Measurements from ENCODE around the gene C1QTNF1.

The C1QTNF1 gene

GRCh38 chr17:78986649-78987328 lies 37.2 kb upstream of the C1QTNF1 start:
- TF ChIP-seq GATA3 (IDR thresholded peaks at IDR 0.05; ENCODE audit: low read depth, low read length), result no peak
- no peak for TF ChIP-seq GATA2 (IDR thresholded peaks at IDR 0.05; ENCODE audit: low read depth, low read length)

GRCh38 chr17:78988152-78988551 lies 35.8 kb upstream of the C1QTNF1 start:
- peak; percentile 33; the same call in 1 of the 2 replicates for TF ChIP-seq GATA2 (IDR thresholded peaks at IDR 0.05; ENCODE audit: low read depth, low read length)
- no peak for TF ChIP-seq GATA3 (IDR thresholded peaks at IDR 0.05; ENCODE audit: low read depth, low read length)

GRCh38 chr17:78990349-78991016 lies 33.5 kb upstream of the C1QTNF1 start:
- TF ChIP-seq GATA3 (IDR thresholded peaks at IDR 0.05; ENCODE audit: low read depth, low read length) (no peak), GATA2 (IDR thresholded peaks at IDR 0.05; ENCODE audit: low read depth, low read length) (no peak)

DNA sequence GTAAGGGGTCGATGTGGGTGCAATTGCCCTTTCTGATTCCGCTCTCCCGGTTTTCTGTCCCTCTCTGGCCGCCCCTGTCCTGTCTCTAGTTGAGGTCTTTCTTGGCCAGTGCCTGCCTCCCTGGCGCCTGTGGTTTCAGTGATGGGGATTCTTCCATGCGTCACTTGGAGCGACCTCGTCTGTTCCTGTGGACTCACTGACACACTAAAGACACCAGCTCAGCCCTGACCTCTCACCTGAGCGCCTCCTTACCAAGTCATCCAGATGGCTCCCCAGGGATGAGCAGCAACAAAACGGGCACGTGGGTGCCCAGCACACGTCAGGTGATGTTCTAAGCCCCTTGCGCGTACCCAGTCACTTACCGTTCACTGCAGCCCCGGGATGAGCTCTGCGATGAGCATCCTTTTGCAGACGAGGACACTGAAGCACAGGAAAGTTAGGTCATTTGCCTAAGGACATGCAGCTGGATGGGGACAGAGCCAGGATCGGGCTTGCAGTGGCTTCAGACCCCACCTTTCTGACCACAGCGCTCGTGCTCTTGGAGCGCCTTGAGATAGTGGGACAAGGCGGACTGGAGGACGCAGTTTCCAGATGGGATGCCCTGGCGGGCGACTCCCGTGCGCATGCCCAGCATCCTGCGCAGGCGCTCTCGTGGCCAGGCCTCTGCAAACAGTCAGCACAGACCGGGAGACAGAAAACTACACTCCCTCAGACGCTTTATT lies 32.8 kb upstream of the C1QTNF1 start:
- no peak for TF ChIP-seq GATA2 (IDR thresholded peaks at IDR 0.05; ENCODE audit: low read depth, low read length)
- TF ChIP-seq GATA3 (IDR thresholded peaks at IDR 0.05; ENCODE audit: low read depth, low read length), result no peak

GRCh38 chr17:78991906-78992532 lies 31.9 kb upstream of the C1QTNF1 start:
- TF ChIP-seq GATA2 (IDR thresholded peaks at IDR 0.05; ENCODE audit: low read depth, low read length), result no peak
- TF ChIP-seq GATA3 (IDR thresholded peaks at IDR 0.05; ENCODE audit: low read depth, low read length), result no peak

GRCh38 chr17:78992542-78993212 lies 31.3 kb upstream of the C1QTNF1 start:
- TF ChIP-seq GATA2 (IDR thresholded peaks at IDR 0.05; ENCODE audit: low read depth, low read length) (no peak), GATA3 (IDR thresholded peaks at IDR 0.05; ENCODE audit: low read depth, low read length) (no peak)

DNA sequence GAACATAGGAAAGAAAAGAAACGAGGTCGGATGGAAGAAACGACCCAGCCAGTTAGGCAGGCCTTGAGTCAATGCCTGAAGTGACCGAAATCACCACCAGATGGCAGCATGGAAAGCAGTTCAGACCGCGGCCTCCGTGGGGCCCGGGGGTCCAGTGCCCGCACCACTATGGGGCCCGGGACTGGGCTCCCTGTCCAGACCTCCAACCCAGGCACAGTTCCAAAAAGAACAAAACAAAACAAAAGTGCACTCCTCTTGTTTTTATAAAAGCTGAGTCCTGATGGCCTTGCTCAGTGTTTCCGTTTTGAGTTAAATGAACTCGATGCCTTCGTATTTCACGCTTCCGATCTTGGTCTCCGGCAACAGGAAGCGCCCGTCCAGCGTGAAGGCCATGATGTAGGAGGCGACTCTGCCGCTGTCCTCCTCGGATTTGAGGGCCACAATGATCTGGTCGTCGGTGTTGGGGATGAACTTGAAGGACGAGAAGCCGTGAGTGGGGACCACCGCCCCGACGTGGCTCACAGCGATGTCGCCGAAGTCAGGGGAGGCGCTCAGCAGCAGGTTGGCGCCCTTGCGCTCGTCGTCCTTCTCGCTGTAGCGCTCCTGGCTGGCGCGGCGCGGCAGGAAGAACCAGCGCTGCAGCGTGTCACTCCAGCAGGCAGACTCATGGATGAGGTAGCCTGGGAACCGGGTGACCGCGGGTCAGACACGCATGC lies 30.6 kb upstream of the C1QTNF1 start:
- TF ChIP-seq GATA3 (IDR thresholded peaks at IDR 0.05; ENCODE audit: low read depth, low read length) (no peak), GATA2 (IDR thresholded peaks at IDR 0.05; ENCODE audit: low read depth, low read length) (no peak)

GRCh38 chr17:78993981-78994671 lies 29.8 kb upstream of the C1QTNF1 start:
- no peak for TF ChIP-seq GATA2 (IDR thresholded peaks at IDR 0.05; ENCODE audit: low read depth, low read length)
- TF ChIP-seq GATA3 (IDR thresholded peaks at IDR 0.05; ENCODE audit: low read depth, low read length), result no peak

DNA sequence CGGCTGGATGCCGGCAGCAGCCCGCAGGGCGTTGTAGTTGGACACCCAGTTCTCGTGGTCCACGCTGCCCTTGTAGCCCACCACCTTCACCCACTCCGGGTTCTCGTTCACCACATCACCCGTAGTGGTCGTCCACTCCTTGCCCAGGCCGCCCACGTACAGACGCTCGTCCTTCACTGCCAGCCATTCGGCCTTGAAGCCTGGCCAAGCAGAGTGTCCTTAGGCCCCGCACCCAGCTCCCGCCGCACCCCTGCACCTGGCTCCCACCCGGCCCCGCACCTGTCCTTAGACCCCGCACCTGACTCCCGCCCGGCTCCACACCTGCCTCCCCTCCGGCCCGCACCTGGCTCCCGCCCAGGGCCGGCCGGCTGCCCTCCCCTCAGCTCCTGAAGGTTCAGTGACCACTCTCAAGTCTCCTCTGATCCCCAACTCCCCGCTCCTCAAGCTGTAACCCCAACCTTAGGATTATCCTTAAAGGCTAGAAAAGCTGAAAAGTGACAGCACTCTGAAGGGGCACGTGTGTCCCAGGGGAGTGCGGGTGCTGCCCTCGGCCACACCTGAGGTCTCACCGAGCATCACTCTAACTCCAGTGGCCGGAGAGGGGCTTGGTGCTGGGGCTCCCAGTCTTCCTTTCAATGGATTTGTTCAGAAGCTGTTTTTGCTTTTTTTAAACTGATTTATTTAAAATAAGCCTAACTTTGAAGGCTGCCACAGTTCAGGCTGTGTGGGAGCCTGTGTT lies 28.8 kb upstream of the C1QTNF1 start:
- no peak for TF ChIP-seq GATA2 (IDR thresholded peaks at IDR 0.05; ENCODE audit: low read depth, low read length)
- no peak for TF ChIP-seq GATA3 (IDR thresholded peaks at IDR 0.05; ENCODE audit: low read depth, low read length)

DNA sequence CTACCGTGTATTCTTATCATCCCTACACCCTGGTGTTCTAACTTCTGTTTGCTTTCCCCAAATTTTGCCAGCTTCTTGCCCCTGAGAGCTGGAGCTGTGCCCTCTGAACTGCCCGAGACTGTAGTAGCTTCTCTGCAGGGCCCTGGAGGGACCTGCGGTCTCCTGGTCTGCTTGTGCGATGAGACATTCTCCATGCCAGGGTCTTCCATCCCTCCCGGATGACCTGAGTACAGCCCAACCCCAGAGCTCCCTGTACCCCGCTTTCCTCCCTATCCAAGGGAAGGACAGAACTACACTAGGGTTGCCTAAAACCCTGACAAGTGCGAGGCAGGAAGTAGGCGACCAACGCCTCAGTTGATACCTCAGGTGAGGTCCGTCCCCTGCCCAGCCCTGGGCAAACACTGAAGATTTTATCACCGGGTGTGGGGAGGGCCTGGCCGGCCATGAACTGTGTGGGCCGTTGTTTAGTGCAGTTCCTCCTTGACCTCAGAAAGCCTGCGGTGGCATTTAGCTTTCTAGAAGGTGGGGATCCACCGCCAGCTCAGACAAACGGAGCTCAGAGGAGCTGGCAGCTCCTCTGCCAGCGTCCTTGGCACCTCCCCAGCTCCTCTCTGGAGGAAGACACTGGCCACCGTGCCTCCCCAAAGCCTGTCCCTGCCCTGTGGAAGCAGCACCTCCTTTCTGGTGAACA lies 28.1 kb upstream of the C1QTNF1 start:
- no peak for TF ChIP-seq GATA3 (IDR thresholded peaks at IDR 0.05; ENCODE audit: low read depth, low read length)
- no peak for TF ChIP-seq GATA2 (IDR thresholded peaks at IDR 0.05; ENCODE audit: low read depth, low read length)

GRCh38 chr17:78996781-78997201 lies 27.2 kb upstream of the C1QTNF1 start:
- TF ChIP-seq GATA2 (IDR thresholded peaks at IDR 0.05; ENCODE audit: low read depth, low read length) (no peak), GATA3 (IDR thresholded peaks at IDR 0.05; ENCODE audit: low read depth, low read length) (no peak)
